ENCODE results near the gene ISG15. TPM values are rescaled to one million over a fixed set of nuclear protein-coding genes. Genes with fewer than 3 reads are reported as not detected.

The ISG15 gene
- total RNA-seq, 1 experiment from 2014 or later: 140 TPM

GRCh38 chr1:973459-974292, 39.6 kb upstream of the ISG15 start:
- Histone ChIP-seq H3K4me3 (replicated peaks in 1 of 2; ENCODE audit: low read depth in 1 of 2, low read length in 2 of 2) (no peak overlapping the region), H3K27ac (ENCODE audit: low read depth, low read length) (no peak overlapping the region), H3K4me1 (ENCODE audit: control insufficient read depth in 1 of 2, insufficient read depth in 2 of 2, low read length in 2 of 2) (peaks cover 9 to 22% of the 10 kb centered on the region in 2 experiments), H4K20me1 (ENCODE audit: insufficient read depth) (no peaks in the 10 kb centered on the region), H3K79me2 (ENCODE audit: insufficient read depth, low read length) (no peaks in the 10 kb centered on the region), H3K9me3 (ENCODE audit: control insufficient read depth in 1 of 2, insufficient read depth in 1 of 2, low read depth in 1 of 2, low read length in 2 of 2) (no peaks in the 10 kb centered on the region; a peak in 1 of 4 replicates), H3K4me2 (ENCODE audit: low read length) (no peak overlapping the region), H3K9ac (ENCODE audit: low read length) (no peak overlapping the region), H3K9me2 (ENCODE audit: insufficient read depth) (no peaks in the 10 kb centered on the region), H3K36me3 (ENCODE audit: control insufficient read depth in 1 of 2, insufficient read depth in 2 of 2, low read length in 2 of 2) (no peaks in the 10 kb centered on the region), H3K27me3 (ENCODE audit: insufficient read depth, low read length) (no peaks in the 10 kb centered on the region), H2AFZ (ENCODE audit: low read depth, low read length, poor library complexity, severe bottlenecking) (no peak overlapping the region)
- ChIA-PET RAD21 (ENCODE audit: low non-redundant PET in 1 of 2, low total read pairs in 2 of 2, uncharacterized antibody in 2 of 2, unreplicated experiment in 2 of 2) (no interaction called here), CTCF (no interaction called here), POLR2A (no interaction called here)
- BruUV-seq (replicated peaks): no TSS peak
- TF ChIP-seq JUND (IDR thresholded peaks at IDR 0.05): no peak
- no peak for TF ChIP-seq SRF (IDR thresholded peaks at IDR 0.05; ENCODE audit: low read depth)
- no peak for TF ChIP-seq MAX (IDR thresholded peaks at IDR 0.05)
- TF ChIP-seq POLR2AphosphoS5 (IDR thresholded peaks at IDR 0.05; ENCODE audit: low read depth, low read length): no peak
- no peak for TF ChIP-seq ELF1 (IDR thresholded peaks at IDR 0.05; ENCODE audit: borderline replicate concordance, low read depth)
- TF ChIP-seq ATF3 (IDR thresholded peaks at IDR 0.05): no peak
- no peak for TF ChIP-seq ZFX (IDR thresholded peaks at IDR 0.05)
- TF ChIP-seq SP1 (IDR thresholded peaks at IDR 0.05; ENCODE audit: low read depth): no peak
- no peak for TF ChIP-seq RAD21 (IDR thresholded peaks at IDR 0.05; ENCODE audit: low read depth)
- no peak for TF ChIP-seq CEBPB (IDR thresholded peaks at IDR 0.05; ENCODE audit: low read depth)
- no peak for TF ChIP-seq TCF7L2 (IDR thresholded peaks at IDR 0.05; ENCODE audit: borderline replicate concordance, extremely low read depth, insufficient read depth, insufficient read length)
- TF ChIP-seq CBX3 (IDR thresholded peaks at IDR 0.05; ENCODE audit: low read depth): no peak
- no peak for TF ChIP-seq EZH2 (IDR thresholded peaks at IDR 0.05)
- TF ChIP-seq EZH2phosphoT487 (IDR thresholded peaks at IDR 0.05; ENCODE audit: borderline replicate concordance): no peak
- no peak for TF ChIP-seq ZNF274 (IDR thresholded peaks at IDR 0.05; ENCODE audit: low read depth, low read length)
- no peak for TF ChIP-seq POLR2A (IDR thresholded peaks at IDR 0.05; ENCODE audit: borderline replicate concordance, extremely low read depth, insufficient read depth, insufficient read length)
- no peak for TF ChIP-seq EGR1 (IDR thresholded peaks at IDR 0.05; ENCODE audit: low read depth)
- TF ChIP-seq SIN3A (IDR thresholded peaks at IDR 0.05; ENCODE audit: low read depth): no peak
- TF ChIP-seq YY1 (IDR thresholded peaks at IDR 0.05; ENCODE audit: extremely low read depth, insufficient replicate concordance, low read depth, low read length): no peak
- no peak for TF ChIP-seq REST (IDR thresholded peaks at IDR 0.05; ENCODE audit: low read depth)
- no peak for ATAC-seq
- DNase-seq (ENCODE audit: low read depth, low spot score): no peak
- intact Hi-C loops (cut with micrococcal nuclease): no loop called here
